ENCODE measurements around the gene SLC44A2. TPM values are rescaled to one million over a fixed set of nuclear protein-coding genes. Genes with fewer than 3 reads are reported as not detected.

SLC44A2 gene
- total RNA-seq, 1 donor: 46.3 TPM

DNA sequence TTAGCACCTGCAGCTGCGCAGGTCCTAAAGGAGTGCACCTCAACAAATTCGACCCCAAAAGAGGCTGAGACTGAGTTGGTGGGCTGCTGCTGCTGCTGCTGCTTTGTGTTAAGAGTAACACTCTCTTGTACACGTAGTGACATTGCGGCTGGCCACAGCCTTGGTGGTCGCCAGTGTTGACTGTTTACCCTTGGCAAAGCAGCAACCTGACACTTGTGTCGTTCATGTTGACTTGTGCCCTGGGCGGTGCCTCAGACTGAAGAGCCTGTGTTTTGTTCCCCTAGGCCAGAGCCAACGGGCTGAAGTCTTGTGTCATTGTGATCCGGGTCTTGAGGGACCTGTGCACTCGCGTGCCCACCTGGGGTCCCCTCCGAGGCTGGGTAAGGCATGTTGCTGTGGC, 53.5 kb downstream of the SLC44A2 start:
- no peak for DNase-seq (ENCODE audit: low read depth in 2 of 3, low spot score in 2 of 3)

DNA sequence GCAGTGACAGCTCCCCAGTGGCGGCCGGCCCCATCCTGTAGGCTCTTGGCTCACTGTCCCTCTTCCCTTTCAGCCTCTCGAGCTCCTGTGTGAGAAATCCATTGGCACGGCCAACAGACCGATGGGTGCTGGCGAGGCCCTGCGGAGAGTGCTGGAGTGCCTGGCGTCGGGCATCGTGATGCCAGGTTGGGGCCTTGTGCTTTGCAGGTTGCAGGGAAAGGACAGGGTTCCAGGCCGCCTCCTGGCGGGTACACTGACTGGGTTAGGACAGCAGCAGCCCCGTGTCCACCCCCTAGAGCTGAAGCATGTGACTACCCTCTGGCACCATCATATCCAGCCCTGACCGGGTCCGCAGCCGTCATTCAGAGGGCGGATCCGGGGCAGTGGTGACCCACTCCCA, 54.4 kb downstream of the SLC44A2 start:
- DNase-seq (ENCODE audit: low read depth in 2 of 3, low spot score in 2 of 3): no peak

GRCh38 chr19:10680545-10681135, 55.3 kb downstream of the SLC44A2 start:
- DNase-seq (ENCODE audit: low read depth in 2 of 3, low spot score in 2 of 3): no peak

GRCh38 chr19:10681658-10682057, 56.3 kb downstream of the SLC44A2 start:
- DNase-seq (ENCODE audit: low read depth in 2 of 3, low spot score in 2 of 3): no peak

DNA sequence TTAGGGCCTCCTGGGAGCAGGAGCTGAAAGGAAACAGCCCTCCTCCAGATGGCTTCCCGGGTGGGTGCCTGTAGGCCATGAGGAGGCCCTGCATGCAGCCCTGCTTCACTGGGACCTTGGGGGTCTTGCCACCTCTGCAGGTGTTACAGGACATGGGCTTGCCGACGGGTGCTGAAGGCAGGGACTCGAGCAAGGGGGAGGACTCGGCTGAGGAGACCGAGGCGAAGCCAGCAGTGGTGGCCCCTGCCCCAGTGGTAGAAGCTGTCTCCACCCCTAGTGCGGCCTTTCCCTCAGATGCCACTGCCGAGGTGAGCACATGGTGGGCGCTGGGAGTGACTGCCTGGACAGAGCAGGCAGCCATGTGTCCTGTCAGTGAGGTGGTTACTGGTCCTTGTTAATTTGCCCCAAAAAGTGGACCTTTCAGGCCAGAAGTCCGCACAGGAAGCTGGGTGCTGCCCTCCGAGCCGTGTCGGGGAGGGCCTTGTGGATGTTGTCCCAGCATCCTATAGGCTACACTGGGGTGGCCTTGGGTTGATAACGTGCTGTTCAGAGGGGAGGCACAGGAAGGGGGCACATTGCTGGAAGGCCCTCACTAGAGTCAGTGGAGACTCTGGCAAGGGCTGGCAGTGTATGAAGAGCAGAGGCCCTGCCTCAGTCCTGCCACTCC, 57.2 kb downstream of the SLC44A2 start:
- DNase-seq (ENCODE audit: low read depth in 2 of 3, low spot score in 2 of 3): no peak

DNA sequence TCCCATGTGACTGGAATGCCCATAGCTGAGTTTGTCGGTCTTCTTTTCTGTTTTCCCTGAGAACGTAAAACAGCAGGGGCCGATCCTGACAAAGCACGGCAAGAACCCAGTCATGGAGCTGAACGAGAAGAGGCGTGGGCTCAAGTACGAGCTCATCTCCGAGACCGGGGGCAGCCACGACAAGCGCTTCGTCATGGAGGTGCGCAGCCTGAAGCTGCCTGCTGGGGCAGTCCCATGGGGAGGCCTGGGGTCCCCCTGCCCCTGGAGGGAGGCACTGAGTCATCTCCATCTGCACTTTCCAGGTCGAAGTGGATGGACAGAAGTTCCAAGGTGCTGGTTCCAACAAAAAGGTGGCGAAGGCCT, 57.7 kb downstream of the SLC44A2 start:
- no peak for DNase-seq (ENCODE audit: low read depth in 2 of 3, low spot score in 2 of 3)

DNA sequence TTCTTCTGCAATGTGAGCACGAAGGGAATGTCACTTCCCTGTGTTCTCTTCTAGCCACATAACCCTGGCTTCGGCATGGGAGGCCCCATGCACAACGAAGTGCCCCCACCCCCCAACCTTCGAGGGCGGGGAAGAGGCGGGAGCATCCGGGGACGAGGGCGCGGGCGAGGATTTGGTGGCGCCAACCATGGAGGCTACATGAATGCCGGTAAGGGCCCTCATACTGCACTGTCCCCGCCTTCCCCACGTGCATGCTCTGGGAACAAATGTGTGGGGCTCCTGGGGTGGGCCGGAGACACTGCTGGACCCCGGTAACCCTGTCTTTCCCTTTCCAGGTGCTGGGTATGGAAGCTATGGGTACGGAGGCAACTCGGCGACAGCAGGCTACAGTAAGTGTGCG, 58.2 kb downstream of the SLC44A2 start:
- no peak for DNase-seq (ENCODE audit: low read depth in 2 of 3, low spot score in 2 of 3)

- no peak for DNase-seq (ENCODE audit: low read depth in 2 of 3, low spot score in 2 of 3)
These were observed 59.9 kb downstream of the SLC44A2 start for GRCh38 chr19:10685210-10685609.

DNA sequence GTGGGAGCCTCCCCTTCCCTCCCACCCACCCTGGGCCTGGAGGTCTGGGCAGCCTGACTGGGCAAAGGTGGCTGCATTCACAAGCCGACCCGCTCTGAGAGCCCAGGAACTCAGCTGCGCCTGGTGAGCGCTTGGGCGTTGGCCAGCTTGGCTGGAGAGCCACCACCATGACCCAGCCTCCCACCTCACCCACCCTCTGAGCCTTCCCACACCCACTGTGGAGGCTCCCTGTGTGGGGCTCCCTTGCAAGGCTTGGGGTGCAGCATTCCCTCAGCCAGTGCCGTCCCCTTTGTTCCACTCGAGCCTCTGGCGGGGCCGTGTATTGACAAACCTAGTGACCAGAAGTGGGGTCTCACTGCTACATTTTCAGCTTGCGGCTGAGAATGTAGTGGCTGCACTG, 60.8 kb downstream of the SLC44A2 start:
- DNase-seq (ENCODE audit: low read depth in 2 of 3, low spot score in 2 of 3): no peak

DNA sequence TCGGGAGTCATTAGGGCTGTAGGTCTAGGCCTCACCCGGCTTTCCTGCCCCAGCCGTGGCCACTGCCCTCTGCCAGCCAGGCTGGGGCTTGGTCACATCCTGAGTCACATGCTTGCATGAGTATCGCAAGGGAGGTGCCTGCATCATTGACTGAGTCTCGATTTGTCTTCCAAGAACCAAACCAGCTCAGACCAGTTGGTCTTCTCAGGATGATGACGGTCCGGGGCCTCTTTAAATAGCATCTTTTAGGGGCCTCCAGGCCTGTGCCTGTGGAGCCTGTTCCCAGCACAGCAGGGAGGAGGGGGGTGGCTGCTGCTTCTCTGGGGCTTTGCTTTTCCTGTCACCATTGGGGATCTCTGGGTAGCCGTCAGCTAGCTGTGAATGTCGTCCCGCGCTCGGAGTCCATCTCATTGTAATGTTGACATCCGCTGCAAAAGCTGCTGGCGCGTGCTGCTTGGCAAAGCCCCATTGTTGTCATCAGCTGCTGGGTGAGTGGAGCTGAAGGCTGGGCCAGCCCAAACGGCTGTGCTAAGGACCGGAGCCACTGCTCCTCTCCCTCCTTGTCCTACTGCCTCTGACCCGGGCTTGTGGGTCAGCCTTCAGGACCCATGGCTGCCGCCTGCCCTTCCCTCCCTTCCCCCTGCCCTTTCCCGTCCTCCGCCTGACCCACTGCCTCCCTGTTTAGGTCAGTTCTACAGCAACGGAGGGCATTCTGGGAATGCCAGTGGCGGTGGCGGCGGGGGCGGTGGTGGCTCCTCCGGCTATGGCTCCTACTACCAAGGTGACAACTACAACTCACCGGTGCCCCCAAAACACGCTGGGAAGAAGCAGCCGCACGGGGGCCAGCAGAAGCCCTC, 61.5 kb downstream of the SLC44A2 start:
- no peak for DNase-seq (ENCODE audit: low read depth in 2 of 3, low spot score in 2 of 3)

GRCh38 chr19:10687518-10688288, 62.4 kb downstream of the SLC44A2 start:
- DNase-seq (ENCODE audit: low read depth in 2 of 3, low spot score in 2 of 3): no peak

GRCh38 chr19:10688545-10689280, 63.4 kb downstream of the SLC44A2 start:
- DNase-seq (ENCODE audit: low read depth in 2 of 3, low spot score in 2 of 3): no peak

- DNase-seq (ENCODE audit: low read depth in 2 of 3, low spot score in 2 of 3): no peak
These were observed 65.0 kb downstream of the SLC44A2 start for GRCh38 chr19:10690341-10690781.

DNA sequence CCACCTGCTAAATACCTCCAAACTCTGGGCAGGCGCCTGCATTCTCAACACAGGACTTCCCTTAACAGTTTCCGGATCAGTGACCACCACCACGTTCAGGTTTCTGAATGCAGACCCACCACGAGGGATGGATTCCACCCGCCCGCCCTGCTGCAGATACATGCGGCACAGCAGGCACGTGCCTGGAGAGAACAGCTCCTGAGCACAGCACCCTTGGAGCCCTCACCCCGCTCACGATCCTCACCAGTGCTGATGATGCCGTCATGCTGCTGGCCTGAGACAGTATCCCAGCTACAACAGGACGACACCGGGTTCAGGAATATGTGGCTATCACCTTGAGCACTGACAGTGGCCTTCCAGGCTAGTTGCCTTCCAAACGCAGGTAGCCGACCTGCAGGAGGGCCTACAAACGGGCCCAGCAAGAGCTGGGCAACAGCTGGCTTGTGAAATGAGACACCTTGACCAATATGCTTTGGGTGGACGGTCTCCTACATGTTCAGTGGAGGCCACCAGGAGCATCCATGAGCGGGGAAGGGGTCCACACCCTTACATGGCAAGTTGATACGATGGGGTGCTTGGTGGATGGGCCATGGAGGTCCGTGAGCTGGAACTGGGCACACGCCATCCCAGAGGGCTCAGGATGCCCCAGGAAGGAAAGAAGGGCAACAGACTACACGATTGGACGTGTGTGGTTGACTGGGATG, 66.0 kb downstream of the SLC44A2 start:
- DNase-seq (ENCODE audit: low read depth in 2 of 3, low spot score in 2 of 3): no peak

DNA sequence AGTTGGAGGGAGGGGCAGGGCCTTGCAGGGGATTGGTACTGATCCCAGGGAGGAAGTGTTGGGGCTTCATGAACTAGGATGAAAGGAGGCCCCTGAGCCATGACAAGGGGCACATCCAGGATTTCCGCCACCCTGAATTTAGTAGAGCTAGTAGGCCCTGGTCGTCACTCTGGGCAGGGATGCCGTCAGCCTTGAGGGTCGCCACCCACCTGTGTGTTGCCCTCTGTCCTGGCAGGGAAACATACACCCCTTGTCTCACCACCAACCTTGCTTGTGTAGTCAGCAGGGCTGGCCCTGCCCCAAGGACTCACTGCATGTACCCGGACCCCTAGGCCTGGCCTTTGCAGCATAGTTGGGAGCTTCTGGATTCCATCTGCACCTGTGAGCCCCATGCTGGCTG, 66.5 kb downstream of the SLC44A2 start:
- DNase-seq (ENCODE audit: low read depth in 2 of 3, low spot score in 2 of 3): no peak

GRCh38 chr19:10692673-10693264, 67.4 kb downstream of the SLC44A2 start:
- DNase-seq (ENCODE audit: low read depth in 2 of 3, low spot score in 2 of 3): no peak
